Left renal pelvis (tissue), 4 donors: ENCODE data around the gene GP1BB. TPM values are rescaled to one million over a fixed set of nuclear protein-coding genes. Genes with fewer than 3 reads are reported as not detected.
"Not testable (repeated sequence)": the region's sequence is repeated elsewhere in the genome, so short reads cannot be mapped to it uniquely, and the experiment has no call there.

Source experiments
- DNase-seq, 4 donors: peaks; one replicate each; pipeline ENCODE4 v3.0.0-alpha.2; 2013; ENCODE audit warnings: low read depth in 4 of 4, low spot score in 3 of 4
- polyA plus RNA-seq, 4 donors: library from polyadenylated mRNA; unstranded; fragments of 120-200 nt; gene quantifications; one replicate each; pipeline ENCODE4 v1.2.1, GENCODE V29; 2013; ENCODE audit not compliant: insufficient read length in 4 of 4

Gene GP1BB
- polyA plus RNA-seq, 4 donors = 1.6 to 6.1 (median 4.3) TPM

GRCh38 chr22:19693581-19693980 is 29.8 kb upstream of the GP1BB start:
- DNase-seq = no peak

- no peak for DNase-seq
Observed at GRCh38 chr22:19693981-19694670, 29.2 kb upstream of the GP1BB start.

- DNase-seq = no peak
Observed at GRCh38 chr22:19694696-19695095, 28.6 kb upstream of the GP1BB start.

GRCh38 chr22:19696504-19697276 is 26.6 kb upstream of the GP1BB start:
- no peak for DNase-seq

GRCh38 chr22:19697871-19698270 is 25.5 kb upstream of the GP1BB start:
- DNase-seq = not testable (repeated sequence)

GRCh38 chr22:19700790-19701419 is 22.4 kb upstream of the GP1BB start:
- no peak for DNase-seq

GRCh38 chr22:19701420-19702145 is 21.8 kb upstream of the GP1BB start:
- no peak for DNase-seq

GRCh38 chr22:19703869-19704268 is 19.5 kb upstream of the GP1BB start:
- DNase-seq = no peak

- no peak for DNase-seq
Observed at GRCh38 chr22:19704355-19705015, 18.9 kb upstream of the GP1BB start.

- DNase-seq = no peak
Observed at GRCh38 chr22:19705181-19705934, 18.0 kb upstream of the GP1BB start.

GRCh38 chr22:19706661-19707151 is 16.6 kb upstream of the GP1BB start:
- no peak for DNase-seq

GRCh38 chr22:19707347-19708290 is 15.7 kb upstream of the GP1BB start:
- DNase-seq = no peak

GRCh38 chr22:19708321-19709011 is 14.9 kb upstream of the GP1BB start:
- DNase-seq = no peak

GRCh38 chr22:19709063-19709769 is 14.1 kb upstream of the GP1BB start:
- no peak for DNase-seq

GRCh38 chr22:19710020-19710768 is 13.1 kb upstream of the GP1BB start:
- no peak for DNase-seq

GRCh38 chr22:19710769-19711106 is 12.6 kb upstream of the GP1BB start:
- DNase-seq = no peak

- no peak for DNase-seq
Observed at GRCh38 chr22:19713245-19713644, 10.1 kb upstream of the GP1BB start.
